ENCODE data around the gene DDX5.
"Not testable (repeated sequence)": the region's sequence is repeated elsewhere in the genome, so short reads cannot be mapped to it uniquely, and the experiment has no call there.

DDX5 gene

GRCh38 chr17:64466834-64467233 is 39.3 kb downstream of the DDX5 start:
- peaks cover 0 to 24% (median under 1%) of the 10 kb centered on the region in 4 experiments for H3K36me3 ChIP-seq (ENCODE audit: control insufficient read depth in 4 of 4, insufficient read depth in 4 of 4, low read length in 3 of 4)
- H3K27ac ChIP-seq (ENCODE audit: insufficient read depth in 1 of 2, low read depth in 1 of 2, low read length in 2 of 2, poor library complexity in 1 of 2, severe bottlenecking in 2 of 2); H3K4me3 ChIP-seq (ENCODE audit: control insufficient read depth in 1 of 7, extremely low read depth in 1 of 7, insufficient read depth in 4 of 7, low read depth in 2 of 7, low read length in 6 of 7); H3K4me1 ChIP-seq (ENCODE audit: control extremely low read depth in 1 of 4, control insufficient read depth in 4 of 4, insufficient read depth in 4 of 4, low read length in 3 of 4); DNase-seq; H3K9me3 ChIP-seq (ENCODE audit: control extremely low read depth in 1 of 5, control insufficient read depth in 4 of 5, insufficient read depth in 2 of 5, low read depth in 1 of 5, low read length in 4 of 5); H3K27me3 ChIP-seq (replicated peaks in 2 of 5; ENCODE audit: control insufficient read depth in 4 of 5, insufficient read depth in 5 of 5, low read length in 4 of 5): not testable (repeated sequence)
- ChIA-PET CTCF (interaction anchor here (0.6 kb wide), 1 partner anchor 549 kb away, joined by 3 read pairs; no protein-coding TSS in a partner anchor), POLR2A (interaction anchor here (0.6 to 1.2 kb wide), 2 partner anchors 24 to 78 kb away, joined by 3 to 4 read pairs; no protein-coding TSS in a partner anchor)
- WGBS (ENCODE audit: insufficient coverage): 100% methylated on average over 1 of the region's 1 CpG

GRCh38 chr17:64466019-64466735 is 39.9 kb downstream of the DDX5 start:
- DNase-seq: no peak
- H3K36me3 ChIP-seq (ENCODE audit: control insufficient read depth in 4 of 4, insufficient read depth in 4 of 4, low read length in 3 of 4): peaks cover 0 to 24% (median under 1%) of the 10 kb centered on the region in 4 experiments
- ChIA-PET POLR2A (no interaction called here), CTCF (no interaction called here)
- H3K27ac ChIP-seq (ENCODE audit: insufficient read depth in 1 of 2, low read depth in 1 of 2, low read length in 2 of 2, poor library complexity in 1 of 2, severe bottlenecking in 2 of 2): no peak overlapping the region
- H3K4me3 ChIP-seq (ENCODE audit: control insufficient read depth in 1 of 7, extremely low read depth in 1 of 7, insufficient read depth in 4 of 7, low read depth in 2 of 7, low read length in 6 of 7): no peak overlapping the region
- H3K9me3 ChIP-seq (ENCODE audit: control extremely low read depth in 1 of 5, control insufficient read depth in 4 of 5, insufficient read depth in 2 of 5, low read depth in 1 of 5, low read length in 4 of 5): no peaks in the 10 kb centered on the region
- no peaks in the 10 kb centered on the region for H3K27me3 ChIP-seq (replicated peaks in 2 of 5; ENCODE audit: control insufficient read depth in 4 of 5, insufficient read depth in 5 of 5, low read length in 4 of 5)
- H3K4me1 ChIP-seq (ENCODE audit: control extremely low read depth in 1 of 4, control insufficient read depth in 4 of 4, insufficient read depth in 4 of 4, low read length in 3 of 4): no peaks in the 10 kb centered on the region
- 96% methylated on average over 6 of the region's 9 CpGs for WGBS (ENCODE audit: insufficient coverage)

- DNase-seq: no peak
- no peak overlapping the region for H3K4me3 ChIP-seq (ENCODE audit: control insufficient read depth in 1 of 7, extremely low read depth in 1 of 7, insufficient read depth in 4 of 7, low read depth in 2 of 7, low read length in 6 of 7)
- POLR2A ChIA-PET: no interaction called here
- WGBS (ENCODE audit: insufficient coverage): 100% methylated on average over 3 of the region's 6 CpGs
- CTCF ChIA-PET: interaction anchor here (1.0 to 1.2 kb wide), 3 partner anchors 31 to 42 kb away, joined by 3 to 4 read pairs (median 3); no protein-coding TSS in a partner anchor
- H3K4me1 ChIP-seq (ENCODE audit: control extremely low read depth in 1 of 4, control insufficient read depth in 4 of 4, insufficient read depth in 4 of 4, low read length in 3 of 4): peaks cover 0 to 8% (median 1%) of the 10 kb centered on the region in 4 experiments
- H3K27ac ChIP-seq (ENCODE audit: insufficient read depth in 1 of 2, low read depth in 1 of 2, low read length in 2 of 2, poor library complexity in 1 of 2, severe bottlenecking in 2 of 2): no peak overlapping the region
- H3K9me3 ChIP-seq (ENCODE audit: control extremely low read depth in 1 of 5, control insufficient read depth in 4 of 5, insufficient read depth in 2 of 5, low read depth in 1 of 5, low read length in 4 of 5): no peaks in the 10 kb centered on the region
- H3K27me3 ChIP-seq (replicated peaks in 2 of 5; ENCODE audit: control insufficient read depth in 4 of 5, insufficient read depth in 5 of 5, low read length in 4 of 5): no peaks in the 10 kb centered on the region
- H3K36me3 ChIP-seq (ENCODE audit: control insufficient read depth in 4 of 4, insufficient read depth in 4 of 4, low read length in 3 of 4): peaks cover 0 to 20% (median 2%) of the 10 kb centered on the region in 4 experiments
Measured at GRCh38 chr17:64461788-64462187, 44.3 kb downstream of the DDX5 start.

GRCh38 chr17:64460955-64461354 is 45.1 kb downstream of the DDX5 start:
- DNase-seq: no peak
- H3K27me3 ChIP-seq (replicated peaks in 2 of 5; ENCODE audit: control insufficient read depth in 4 of 5, insufficient read depth in 5 of 5, low read length in 4 of 5): no peaks in the 10 kb centered on the region
- no peaks in the 10 kb centered on the region for H3K9me3 ChIP-seq (ENCODE audit: control extremely low read depth in 1 of 5, control insufficient read depth in 4 of 5, insufficient read depth in 2 of 5, low read depth in 1 of 5, low read length in 4 of 5)
- CTCF ChIA-PET: interaction anchor here (1.0 to 1.5 kb wide), 4 partner anchors 12 to 41 kb away, joined by 3 to 4 read pairs (median 3); partner anchors contain the start of gene MILR1
- H3K27ac ChIP-seq (ENCODE audit: insufficient read depth in 1 of 2, low read depth in 1 of 2, low read length in 2 of 2, poor library complexity in 1 of 2, severe bottlenecking in 2 of 2): no peak overlapping the region
- H3K4me3 ChIP-seq (ENCODE audit: control insufficient read depth in 1 of 7, extremely low read depth in 1 of 7, insufficient read depth in 4 of 7, low read depth in 2 of 7, low read length in 6 of 7): no peak overlapping the region
- POLR2A ChIA-PET: no interaction called here
- peaks cover 0 to 17% (median 1%) of the 10 kb centered on the region in 4 experiments for H3K36me3 ChIP-seq (ENCODE audit: control insufficient read depth in 4 of 4, insufficient read depth in 4 of 4, low read length in 3 of 4)
- H3K4me1 ChIP-seq (ENCODE audit: control extremely low read depth in 1 of 4, control insufficient read depth in 4 of 4, insufficient read depth in 4 of 4, low read length in 3 of 4): peaks cover 0 to 15% (median 4%) of the 10 kb centered on the region in 4 experiments
- 100% methylated on average over 3 of the region's 8 CpGs for WGBS (ENCODE audit: insufficient coverage)

GRCh38 chr17:64459818-64460217 is 46.3 kb downstream of the DDX5 start:
- H3K27ac ChIP-seq (ENCODE audit: insufficient read depth in 1 of 2, low read depth in 1 of 2, low read length in 2 of 2, poor library complexity in 1 of 2, severe bottlenecking in 2 of 2); DNase-seq; H3K27me3 ChIP-seq (replicated peaks in 2 of 5; ENCODE audit: control insufficient read depth in 4 of 5, insufficient read depth in 5 of 5, low read length in 4 of 5); POLR2A ChIA-PET; H3K4me3 ChIP-seq (ENCODE audit: control insufficient read depth in 1 of 7, extremely low read depth in 1 of 7, insufficient read depth in 4 of 7, low read depth in 2 of 7, low read length in 6 of 7); H3K9me3 ChIP-seq (ENCODE audit: control extremely low read depth in 1 of 5, control insufficient read depth in 4 of 5, insufficient read depth in 2 of 5, low read depth in 1 of 5, low read length in 4 of 5): not testable (repeated sequence)
- peaks cover 0 to 17% (median 1%) of the 10 kb centered on the region in 4 experiments for H3K36me3 ChIP-seq (ENCODE audit: control insufficient read depth in 4 of 4, insufficient read depth in 4 of 4, low read length in 3 of 4)
- CTCF ChIA-PET: interaction anchor here (1.5 kb wide), 1 partner anchor 10 kb away, joined by 3 read pairs; the partner anchor contains the start of gene MILR1
- H3K4me1 ChIP-seq (ENCODE audit: control extremely low read depth in 1 of 4, control insufficient read depth in 4 of 4, insufficient read depth in 4 of 4, low read length in 3 of 4): peaks cover 0 to 16% (median 4%) of the 10 kb centered on the region in 4 experiments
- 100% methylated on average over 3 of the region's 7 CpGs for WGBS (ENCODE audit: insufficient coverage)

GRCh38 chr17:64459284-64459747 is 46.8 kb downstream of the DDX5 start:
- no peak overlapping the region for H3K4me3 ChIP-seq (ENCODE audit: control insufficient read depth in 1 of 7, extremely low read depth in 1 of 7, insufficient read depth in 4 of 7, low read depth in 2 of 7, low read length in 6 of 7)
- DNase-seq: no peak
- no peaks in the 10 kb centered on the region for H3K9me3 ChIP-seq (ENCODE audit: control extremely low read depth in 1 of 5, control insufficient read depth in 4 of 5, insufficient read depth in 2 of 5, low read depth in 1 of 5, low read length in 4 of 5)
- H3K27ac ChIP-seq (ENCODE audit: insufficient read depth in 1 of 2, low read depth in 1 of 2, low read length in 2 of 2, poor library complexity in 1 of 2, severe bottlenecking in 2 of 2): no peak overlapping the region
- ChIA-PET CTCF (interaction anchor here (1.5 to 4.0 kb wide), 2 partner anchors 10 to 39 kb away, joined by 3 to 28 read pairs; partner anchors contain the start of gene MILR1), POLR2A (no interaction called here)
- 98% methylated on average over 5 of the region's 6 CpGs for WGBS (ENCODE audit: insufficient coverage)
- peaks cover 0 to 16% (median 4%) of the 10 kb centered on the region in 4 experiments for H3K4me1 ChIP-seq (ENCODE audit: control extremely low read depth in 1 of 4, control insufficient read depth in 4 of 4, insufficient read depth in 4 of 4, low read length in 3 of 4)
- H3K36me3 ChIP-seq (ENCODE audit: control insufficient read depth in 4 of 4, insufficient read depth in 4 of 4, low read length in 3 of 4): peaks cover 0 to 17% (median 1%) of the 10 kb centered on the region in 4 experiments
- H3K27me3 ChIP-seq (replicated peaks in 2 of 5; ENCODE audit: control insufficient read depth in 4 of 5, insufficient read depth in 5 of 5, low read length in 4 of 5): no peaks in the 10 kb centered on the region

- H3K27me3 ChIP-seq (replicated peaks in 2 of 5; ENCODE audit: control insufficient read depth in 4 of 5, insufficient read depth in 5 of 5, low read length in 4 of 5): no peaks in the 10 kb centered on the region
- no peak overlapping the region for H3K4me3 ChIP-seq (ENCODE audit: control insufficient read depth in 1 of 7, extremely low read depth in 1 of 7, insufficient read depth in 4 of 7, low read depth in 2 of 7, low read length in 6 of 7)
- H3K9me3 ChIP-seq (ENCODE audit: control extremely low read depth in 1 of 5, control insufficient read depth in 4 of 5, insufficient read depth in 2 of 5, low read depth in 1 of 5, low read length in 4 of 5): no peaks in the 10 kb centered on the region
- H3K36me3 ChIP-seq (ENCODE audit: control insufficient read depth in 4 of 4, insufficient read depth in 4 of 4, low read length in 3 of 4): peaks cover 0 to 17% (median 1%) of the 10 kb centered on the region in 4 experiments
- DNase-seq: no peak
- ChIA-PET CTCF (interaction anchor here (4.0 kb wide), 1 partner anchor 38 kb away, joined by 28 read pairs; no protein-coding TSS in a partner anchor), POLR2A (no interaction called here)
- peaks cover 0 to 16% (median 4%) of the 10 kb centered on the region in 4 experiments for H3K4me1 ChIP-seq (ENCODE audit: control extremely low read depth in 1 of 4, control insufficient read depth in 4 of 4, insufficient read depth in 4 of 4, low read length in 3 of 4)
- WGBS (ENCODE audit: insufficient coverage): 97% methylated on average over 7 of the region's 8 CpGs
- H3K27ac ChIP-seq (ENCODE audit: insufficient read depth in 1 of 2, low read depth in 1 of 2, low read length in 2 of 2, poor library complexity in 1 of 2, severe bottlenecking in 2 of 2): no peak overlapping the region
Measured at GRCh38 chr17:64458756-64459155, 47.3 kb downstream of the DDX5 start.

All from common myeloid progenitor, CD34-positive (primary cell).